Panc1 (cell line): Measurements from ENCODE around the gene SRSF4. TPM values are rescaled to one million over a fixed set of nuclear protein-coding genes. Genes with fewer than 3 reads are reported as not detected.
A peak's percentile ranks its signal among the peaks of the same experiment; 100 is the strongest.

Source experiments
- ATAC-seq: fragments of 200-7000 bp; cut with Tn5 transposase; 2 replicates; pipeline ENCODE4 v1.9.1; 2020; ENCODE audit warnings: mild to moderate bottlenecking, moderate library complexity
- BruUV-seq: library from RNA; stranded (reverse); fragments of 400-500 nt; replicated peaks from 2 replicates; lab custom pipeline; 2021; lab: Mats Ljungman, UMichigan
- CTCF ChIA-PET: fragments of 300-600 bp; sonication (Branson Sonifier 250); formaldehyde crosslinking; loops from one replicate; lab custom pipeline; 2022; ENCODE audit warnings: antibody characterized with exemption; lab: Charles Lee
- POLR2A ChIA-PET: fragments of 300-600 bp; sonication (Branson Sonifier 250); formaldehyde crosslinking; loops from one replicate; lab custom pipeline; 2022; ENCODE audit warnings: antibody characterized with exemption; lab: Charles Lee
- DNase-seq: peaks from one replicate; pipeline ENCODE4 v3.0.0-alpha.2; 2010; ENCODE audit warnings: low read depth, low spot score
- H3K27ac ChIP-seq: 2 replicates; pipeline ENCODE4 v1.5.1; 2011; ENCODE audit warnings: mild to moderate bottlenecking, low read length, inconsistent platforms
- H3K27me3 ChIP-seq: fragments of 200-500 bp; sonication (Bioruptor generic); 2 replicates; pipeline ENCODE4 v1.6.0; 2014; ENCODE audit warnings: low read length, inconsistent platforms; ENCODE audit not compliant: control insufficient read depth, insufficient read depth
- H3K36me3 ChIP-seq: fragments of 200-500 bp; sonication (Bioruptor generic); 2 replicates; pipeline ENCODE4 v1.5.1; 2014; ENCODE audit warnings: inconsistent platforms, mild to moderate bottlenecking, low read length, moderate library complexity; ENCODE audit not compliant: control insufficient read depth, insufficient read depth
- H3K4me1 ChIP-seq: 2 replicates; pipeline ENCODE4 v1.5.1; 2011; ENCODE audit warnings: inconsistent platforms, mild to moderate bottlenecking, low read length, moderate library complexity; ENCODE audit not compliant: control insufficient read depth, insufficient read depth
- H3K4me3 ChIP-seq, 2 experiments: 2 replicates each; pipeline ENCODE4 v1.5.1; 2011 to 2012; ENCODE audit warnings: low read depth in 2 of 2, low read length in 2 of 2, mild to moderate bottlenecking in 2 of 2, inconsistent platforms in 1 of 2, moderate library complexity in 1 of 2
- H3K9me3 ChIP-seq: fragments of 200-500 bp; sonication (Bioruptor generic); 2 replicates; pipeline ENCODE4 v1.5.1; 2014; ENCODE audit warnings: low read depth, mild to moderate bottlenecking, inconsistent platforms, low read length, moderate library complexity; ENCODE audit not compliant: control insufficient read depth, insufficient read depth
- POLR2AphosphoS5 ChIP-seq: IDR thresholded peaks from 2 replicates; pipeline ENCODE4 v1.6.1; 2012; ENCODE audit warnings: mild to moderate bottlenecking, low read depth, low read length, moderate library complexity
- SIN3A ChIP-seq: IDR thresholded peaks from 2 replicates; pipeline ENCODE4 v1.6.1; 2012; ENCODE audit warnings: low read depth, mild to moderate bottlenecking, low read length, moderate library complexity, borderline replicate concordance; ENCODE audit not compliant: insufficient read depth
- TCF7L2 ChIP-seq: IDR thresholded peaks from 2 replicates; pipeline ENCODE4 v1.6.1; 2011; ENCODE audit warnings: mild to moderate bottlenecking, low read depth, low read length, inconsistent platforms
- in situ Hi-C: cut with HindIII; loops from 2 replicates; pipeline ENCODE4 v1.10.0; 2016; ENCODE audit warnings: low sequenced_read_pairs, low pct_unique_long_range_greater_than_20kb
- intact Hi-C: fragments of 100-400 bp; cut with micrococcal nuclease; formaldehyde crosslinking; loops from one replicate; pipeline ENCODE4 v1.10.0; 2022; ENCODE audit not compliant: unreplicated experiment
- total RNA-seq: library from RNA; stranded (reverse); gene quantifications from one replicate; pipeline ENCODE4 v1.2.1, GENCODE V29; 2021; ENCODE audit not compliant: unreplicated experiment
- TF ChIP-seq, protein P1 (sequence below): fragments of 450-650 bp; IDR thresholded peaks from 2 replicates; pipeline ENCODE4 v1.5.1; 2017; ENCODE audit warnings: mild to moderate bottlenecking
- TF ChIP-seq, protein P2 (sequence below), 2 experiments: IDR thresholded peaks; 2 replicates each; pipeline ENCODE4 v1.6.1; 2011 to 2012; ENCODE audit warnings: low read depth in 2 of 2, control low read depth in 1 of 2, low read length in 1 of 2, mild to moderate bottlenecking in 1 of 2, moderate library complexity in 1 of 2; ENCODE audit not compliant: insufficient read depth in 1 of 2

SRSF4 gene
- total RNA-seq, 1 experiment from 2014 or later = 77.5 TPM

GRCh38 chr1:29202584-29203340 is 21.1 kb upstream of the SRSF4 start:
- POLR2A ChIA-PET = interaction anchor here (1.0 kb wide), 1 partner anchor 21 kb away, joined by 4 read pairs; the partner anchor contains the start of gene SRSF4
- in situ Hi-C loops = no loop called here
- TF ChIP-seq, protein P1, sequence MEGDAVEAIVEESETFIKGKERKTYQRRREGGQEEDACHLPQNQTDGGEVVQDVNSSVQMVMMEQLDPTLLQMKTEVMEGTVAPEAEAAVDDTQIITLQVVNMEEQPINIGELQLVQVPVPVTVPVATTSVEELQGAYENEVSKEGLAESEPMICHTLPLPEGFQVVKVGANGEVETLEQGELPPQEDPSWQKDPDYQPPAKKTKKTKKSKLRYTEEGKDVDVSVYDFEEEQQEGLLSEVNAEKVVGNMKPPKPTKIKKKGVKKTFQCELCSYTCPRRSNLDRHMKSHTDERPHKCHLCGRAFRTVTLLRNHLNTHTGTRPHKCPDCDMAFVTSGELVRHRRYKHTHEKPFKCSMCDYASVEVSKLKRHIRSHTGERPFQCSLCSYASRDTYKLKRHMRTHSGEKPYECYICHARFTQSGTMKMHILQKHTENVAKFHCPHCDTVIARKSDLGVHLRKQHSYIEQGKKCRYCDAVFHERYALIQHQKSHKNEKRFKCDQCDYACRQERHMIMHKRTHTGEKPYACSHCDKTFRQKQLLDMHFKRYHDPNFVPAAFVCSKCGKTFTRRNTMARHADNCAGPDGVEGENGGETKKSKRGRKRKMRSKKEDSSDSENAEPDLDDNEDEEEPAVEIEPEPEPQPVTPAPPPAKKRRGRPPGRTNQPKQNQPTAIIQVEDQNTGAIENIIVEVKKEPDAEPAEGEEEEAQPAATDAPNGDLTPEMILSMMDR = peak; percentile 95
- TF ChIP-seq SIN3A (no peak), TCF7L2 (no peak)
- Histone ChIP-seq H3K4me3 (no peak overlapping the region), H3K27ac (peak overlapping the region; percentile 77), H3K27me3 (no peaks in the 10 kb centered on the region), H3K9me3 (no peaks in the 10 kb centered on the region), H3K36me3 (peaks cover 3% of the 10 kb centered on the region), H3K4me1 (peaks cover 8% of the 10 kb centered on the region)
- intact Hi-C loops = loop anchor here (5.0 kb wide), 1 partner anchor 320 kb away; no protein-coding TSS in a partner anchor
- no TSS peak for BruUV-seq
- CTCF ChIA-PET = interaction anchor here (0.6 to 2.0 kb wide), 7 partner anchors 21 to 321 kb away, joined by 3 to 11 read pairs (median 6); partner anchors contain the start of gene SRSF4
- DNase-seq (peak; percentile 91), ATAC-seq (peak; percentile 100)

GRCh38 chr1:29202053-29202452 is 20.4 kb upstream of the SRSF4 start:
- in situ Hi-C loops = no loop called here

More at GRCh38 chr1:29202053-29202452, 20.4 kb upstream of the SRSF4 start:
- intact Hi-C loops = loop anchor here (5.0 kb wide), 1 partner anchor 320 kb away; no protein-coding TSS in a partner anchor
- ATAC-seq (no peak), DNase-seq (no peak)
- no TSS peak for BruUV-seq
- no peaks in the 10 kb centered on the region for H3K9me3 ChIP-seq
- CTCF ChIA-PET = interaction anchor here (0.6 to 2.0 kb wide), 5 partner anchors 20 to 320 kb away, joined by 4 to 11 read pairs (median 9); partner anchors contain the start of gene SRSF4
- TF ChIP-seq POLR2AphosphoS5 = no peak
- TF ChIP-seq, protein P2, sequence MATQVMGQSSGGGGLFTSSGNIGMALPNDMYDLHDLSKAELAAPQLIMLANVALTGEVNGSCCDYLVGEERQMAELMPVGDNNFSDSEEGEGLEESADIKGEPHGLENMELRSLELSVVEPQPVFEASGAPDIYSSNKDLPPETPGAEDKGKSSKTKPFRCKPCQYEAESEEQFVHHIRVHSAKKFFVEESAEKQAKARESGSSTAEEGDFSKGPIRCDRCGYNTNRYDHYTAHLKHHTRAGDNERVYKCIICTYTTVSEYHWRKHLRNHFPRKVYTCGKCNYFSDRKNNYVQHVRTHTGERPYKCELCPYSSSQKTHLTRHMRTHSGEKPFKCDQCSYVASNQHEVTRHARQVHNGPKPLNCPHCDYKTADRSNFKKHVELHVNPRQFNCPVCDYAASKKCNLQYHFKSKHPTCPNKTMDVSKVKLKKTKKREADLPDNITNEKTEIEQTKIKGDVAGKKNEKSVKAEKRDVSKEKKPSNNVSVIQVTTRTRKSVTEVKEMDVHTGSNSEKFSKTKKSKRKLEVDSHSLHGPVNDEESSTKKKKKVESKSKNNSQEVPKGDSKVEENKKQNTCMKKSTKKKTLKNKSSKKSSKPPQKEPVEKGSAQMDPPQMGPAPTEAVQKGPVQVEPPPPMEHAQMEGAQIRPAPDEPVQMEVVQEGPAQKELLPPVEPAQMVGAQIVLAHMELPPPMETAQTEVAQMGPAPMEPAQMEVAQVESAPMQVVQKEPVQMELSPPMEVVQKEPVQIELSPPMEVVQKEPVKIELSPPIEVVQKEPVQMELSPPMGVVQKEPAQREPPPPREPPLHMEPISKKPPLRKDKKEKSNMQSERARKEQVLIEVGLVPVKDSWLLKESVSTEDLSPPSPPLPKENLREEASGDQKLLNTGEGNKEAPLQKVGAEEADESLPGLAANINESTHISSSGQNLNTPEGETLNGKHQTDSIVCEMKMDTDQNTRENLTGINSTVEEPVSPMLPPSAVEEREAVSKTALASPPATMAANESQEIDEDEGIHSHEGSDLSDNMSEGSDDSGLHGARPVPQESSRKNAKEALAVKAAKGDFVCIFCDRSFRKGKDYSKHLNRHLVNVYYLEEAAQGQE (IDR thresholded peaks at IDR 0.05; ENCODE audit: insufficient read depth in 1 of 2, low read depth in 2 of 2, low read length in 1 of 2) = no peak
- no peak for TF ChIP-seq SIN3A
- no peak for TF ChIP-seq TCF7L2
- TF ChIP-seq, protein P1 = no peak
- H3K27ac ChIP-seq = peak overlapping the region; percentile 77
- H3K36me3 ChIP-seq = peaks cover 3% of the 10 kb centered on the region
- no peaks in the 10 kb centered on the region for H3K27me3 ChIP-seq
- H3K4me3 ChIP-seq = no peak overlapping the region
- peaks cover 8% of the 10 kb centered on the region for H3K4me1 ChIP-seq
- POLR2A ChIA-PET = interaction anchor here (1.0 kb wide), 1 partner anchor 20 kb away, joined by 4 read pairs; the partner anchor contains the start of gene SRSF4
